Thymus (tissue), 11 donors: ENCODE results near the gene PRDX3. TPM values are rescaled to one million over a fixed set of nuclear protein-coding genes. Genes with fewer than 3 reads are reported as not detected.

Experiments used
- DNase-seq, 9 donors: peaks; one replicate each; pipeline ENCODE4 v3.0.0-alpha.2; 2013; ENCODE audit warnings: low spot score in 9 of 9, low read depth in 6 of 9, missing footprints in 1 of 9
- H3K27ac ChIP-seq, 2 donors: one replicate each; pipeline ENCODE4 v1.5.1; 2013; ENCODE audit warnings: control low read depth in 1 of 2, low read depth in 1 of 2, low read length in 1 of 2, mild to moderate bottlenecking in 1 of 2, moderate library complexity in 1 of 2
- H3K27me3 ChIP-seq, 2 donors: one replicate each; pipeline ENCODE4 v1.5.1; 2013; ENCODE audit warnings: low read length in 1 of 2; ENCODE audit not compliant: control insufficient read depth in 2 of 2, insufficient read depth in 1 of 2
- H3K36me3 ChIP-seq, 2 donors: one replicate each; pipeline ENCODE4 v1.5.1; 2013; ENCODE audit warnings: low read length in 1 of 2, mild to moderate bottlenecking in 1 of 2, moderate library complexity in 1 of 2; ENCODE audit not compliant: control insufficient read depth in 2 of 2, insufficient read depth in 2 of 2
- H3K4me1 ChIP-seq, 2 donors: one replicate each; pipeline ENCODE4 v1.5.1; 2013; ENCODE audit warnings: low read length in 2 of 2; ENCODE audit not compliant: control insufficient read depth in 2 of 2, insufficient read depth in 2 of 2
- H3K4me3 ChIP-seq, 2 donors: one replicate each; pipeline ENCODE4 v1.5.1; 2013; ENCODE audit warnings: low read length in 2 of 2, control low read depth in 1 of 2, mild to moderate bottlenecking in 1 of 2
- H3K9me3 ChIP-seq, 2 donors: one replicate each; pipeline ENCODE4 v1.5.1; 2013; ENCODE audit warnings: low read length in 1 of 2, mild to moderate bottlenecking in 1 of 2; ENCODE audit not compliant: control insufficient read depth in 2 of 2, insufficient read depth in 1 of 2
- WGBS: extraction: QIAGEN DNeasy Blood & Tissue Kit; methylation state at CpG from one replicate; pipeline ENCODE4 v1.1.7; 2013; 5-methylcytosine and 5-hydroxymethylcytosine counted together
- polyA plus RNA-seq: library from polyadenylated mRNA; stranded (reverse); fragments of 200-250 nt; gene quantifications from one replicate; pipeline ENCODE4 v1.2.3, GENCODE V29; 2013
- total RNA-seq: library from RNA; stranded (reverse); fragments of 120-200 nt; gene quantifications from one replicate; pipeline ENCODE4 v1.2.4, GENCODE V29; 2013
- donor health status: healthy.

Gene PRDX3
- total and polyA plus RNA-seq, 2 donors: 114 to 116 TPM

DNA sequence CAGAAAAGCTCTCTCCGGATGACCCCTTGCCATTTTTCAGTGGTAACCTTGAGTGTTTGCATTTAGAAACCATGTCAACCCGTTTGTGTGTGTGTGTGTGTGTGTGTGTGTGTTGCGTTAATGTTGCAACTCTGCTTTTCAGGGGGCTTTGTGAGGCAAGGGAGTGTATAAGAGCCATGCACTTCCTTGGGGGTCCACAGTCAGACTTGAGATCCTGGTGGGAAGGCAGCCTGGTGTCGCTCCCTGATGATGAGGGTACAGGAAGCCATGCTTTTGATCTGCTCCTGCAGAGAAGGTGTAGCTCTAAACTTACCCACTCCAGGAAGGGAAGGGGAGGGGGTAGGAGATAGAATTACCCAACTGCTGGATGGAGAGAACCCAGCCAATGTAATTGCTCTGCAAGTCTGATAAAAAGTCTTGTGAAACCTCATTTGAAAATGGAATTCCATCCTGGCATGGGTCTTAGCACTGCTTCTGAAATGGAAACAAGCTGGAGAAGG, 39.4 kb upstream of the PRDX3 start:
- Histone ChIP-seq H3K27me3 (no peaks in the 10 kb centered on the region), H3K9me3 (no peaks in the 10 kb centered on the region), H3K4me1 (peaks cover 5 to 44% of the 10 kb centered on the region in 2 donors), H3K27ac (no peak overlapping the region), H3K4me3 (no peak overlapping the region), H3K36me3 (no peaks in the 10 kb centered on the region)
- peak in 1 of 9 donors; percentile 57 for DNase-seq
- WGBS: 87% methylated on average over 4 of the region's 4 CpGs

DNA sequence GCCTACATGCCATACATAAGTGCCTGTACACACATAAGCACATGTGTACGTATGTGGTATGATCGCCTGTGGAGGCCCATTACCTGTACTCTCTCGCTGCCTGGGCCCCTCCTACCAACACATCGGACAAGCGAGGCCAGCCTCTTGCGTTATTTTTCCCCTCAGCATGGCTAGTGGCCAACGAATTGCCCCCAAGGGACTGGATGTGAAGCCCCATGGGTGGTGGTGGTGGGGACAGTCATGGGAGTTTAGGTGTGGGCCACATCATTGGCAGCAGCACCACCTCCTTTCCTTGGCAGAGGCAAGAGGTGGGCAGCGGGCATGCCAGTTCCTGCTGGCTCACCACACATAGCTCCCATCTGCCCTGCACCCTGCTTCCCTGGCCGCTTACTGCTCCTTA, 38.8 kb upstream of the PRDX3 start:
- peaks cover 8 to 44% of the 10 kb centered on the region in 2 donors for H3K4me1 ChIP-seq

DNA sequence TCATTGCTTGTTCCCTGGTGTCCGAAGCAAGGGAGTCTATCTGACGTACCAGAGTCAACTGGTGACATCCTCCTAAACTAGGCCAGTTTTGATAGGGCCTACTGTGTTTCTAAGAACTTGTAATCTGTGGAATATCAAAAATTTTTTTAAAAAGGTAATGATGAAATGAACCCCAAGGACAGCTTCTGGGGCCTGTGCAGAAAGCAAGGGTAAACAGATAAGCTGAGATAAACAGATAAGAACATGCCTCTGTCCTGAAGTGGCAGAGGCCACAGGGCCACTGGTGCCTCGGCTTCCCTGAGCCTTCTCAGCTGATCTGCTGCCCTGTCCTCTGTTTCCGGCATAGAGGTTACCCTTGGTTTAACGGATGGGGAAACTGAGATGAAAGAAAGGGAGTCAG, 37.5 kb upstream of the PRDX3 start:
- no peak for DNase-seq
- Histone ChIP-seq H3K36me3 (peaks cover 0 to 3% of the 10 kb centered on the region in 2 donors), H3K9me3 (no peaks in the 10 kb centered on the region), H3K4me3 (no peak overlapping the region), H3K27me3 (no peaks in the 10 kb centered on the region), H3K4me1 (peaks cover 20 to 55% of the 10 kb centered on the region in 2 donors), H3K27ac (no peak overlapping the region)
- 97% methylated on average over 5 of the region's 5 CpGs for WGBS

More for the DNA sequence above, 38.8 kb upstream of the PRDX3 start:
- WGBS: 96% methylated on average over 9 of the region's 9 CpGs
- Histone ChIP-seq H3K27me3 (no peaks in the 10 kb centered on the region), H3K27ac (no peak overlapping the region), H3K4me3 (no peak overlapping the region), H3K9me3 (no peaks in the 10 kb centered on the region), H3K36me3 (peaks cover 0 to 3% of the 10 kb centered on the region in 2 donors)
- no peak for DNase-seq

DNA sequence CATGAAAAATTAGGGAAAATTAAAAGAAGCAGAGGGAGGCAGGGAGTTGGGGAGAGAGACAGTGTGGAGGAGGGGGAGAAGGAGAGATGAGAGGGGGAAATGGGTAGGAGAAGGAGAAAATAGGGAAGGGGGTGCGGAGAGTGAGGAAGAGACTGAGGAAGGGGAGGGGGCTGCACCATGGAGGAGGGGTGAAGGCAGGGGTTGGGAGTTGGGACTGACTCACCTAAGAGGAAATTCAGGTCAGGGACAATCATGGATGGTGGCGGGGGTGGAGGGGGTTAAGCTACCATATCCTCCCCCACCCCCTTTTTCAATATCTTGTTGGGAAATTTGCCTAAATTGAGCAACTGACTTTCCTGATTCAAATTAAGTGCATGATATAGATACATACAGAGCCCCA, 36.8 kb upstream of the PRDX3 start:
- Histone ChIP-seq H3K27ac (no peak overlapping the region), H3K36me3 (peaks cover 0 to 3% of the 10 kb centered on the region in 2 donors), H3K4me1 (peaks cover 21 to 55% of the 10 kb centered on the region in 2 donors), H3K4me3 (no peak overlapping the region), H3K9me3 (no peaks in the 10 kb centered on the region), H3K27me3 (no peaks in the 10 kb centered on the region)
- no peak for DNase-seq
- WGBS: 96% methylated on average over 2 of the region's 2 CpGs

DNA sequence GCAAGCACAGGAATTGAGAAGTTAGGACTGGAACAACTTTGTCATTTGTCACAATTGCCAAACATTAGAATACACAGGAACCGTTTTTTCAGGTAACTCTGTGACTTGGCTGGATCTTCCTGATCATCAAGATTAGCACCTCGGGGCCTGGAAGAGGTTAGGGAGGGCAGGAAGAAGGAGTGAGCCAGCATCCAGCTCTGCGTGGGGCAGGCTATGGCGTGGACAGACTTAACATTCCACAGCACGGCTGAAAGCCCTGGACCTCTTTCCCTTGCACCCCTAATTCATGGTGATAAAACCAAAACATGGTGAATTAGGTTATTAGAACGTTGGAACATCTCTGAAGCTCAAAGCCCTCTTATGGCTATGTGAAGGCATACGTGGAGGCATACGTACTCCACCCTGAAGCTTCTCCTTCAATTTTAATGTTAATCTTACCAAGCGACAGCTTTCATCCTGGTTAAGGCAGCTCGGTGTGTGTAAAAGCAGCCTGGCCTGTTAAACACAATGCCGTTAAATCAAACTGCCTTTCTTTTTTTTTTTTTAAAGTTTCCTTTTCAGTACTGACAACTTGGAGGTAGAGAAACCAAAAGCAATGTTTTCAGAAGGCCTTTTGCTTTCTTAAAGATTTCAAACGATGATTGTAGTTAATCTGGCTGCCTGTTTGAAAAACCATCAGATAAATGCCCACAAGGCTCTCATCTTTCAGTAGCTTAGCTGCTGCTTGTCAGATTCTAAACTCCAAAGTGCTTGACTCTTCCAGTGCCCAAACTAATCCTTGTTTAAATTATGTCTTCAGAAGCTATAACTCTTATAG, 33.2 kb upstream of the PRDX3 start:
- H3K4me3 ChIP-seq: peak overlapping the region; percentile 0 to 2
- peak in 5 of 9 donors; percentile 30 to 75 (median 53) for DNase-seq
- peak overlapping the region; percentile 84 to 91 for H3K27ac ChIP-seq
- H3K27me3 ChIP-seq: no peaks in the 10 kb centered on the region
- H3K36me3 ChIP-seq: peaks cover 0 to 3% of the 10 kb centered on the region in 2 donors
- H3K9me3 ChIP-seq: no peaks in the 10 kb centered on the region
- H3K4me1 ChIP-seq: peaks cover 33 to 60% of the 10 kb centered on the region in 2 donors
- 20% methylated on average over 12 of the region's 12 CpGs for WGBS

DNA sequence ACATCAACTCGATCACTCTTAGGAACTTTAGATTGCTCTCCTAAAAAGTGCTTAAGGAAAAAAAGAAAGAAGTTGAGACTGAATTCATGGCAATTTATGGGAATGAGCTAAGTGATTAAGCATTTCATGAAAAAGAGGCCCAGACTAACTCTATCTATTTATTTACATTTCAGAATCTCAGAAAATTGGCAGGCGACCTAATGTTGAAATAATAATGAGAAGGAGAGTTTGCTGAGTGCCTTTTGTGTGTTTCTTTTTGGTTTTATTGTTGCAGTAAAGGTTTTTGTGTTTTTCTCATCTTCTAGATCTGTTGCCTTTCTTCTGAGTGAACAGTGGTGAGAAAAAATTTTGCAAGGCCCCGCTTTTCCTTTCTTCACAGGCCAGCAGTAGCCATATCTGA, 32.6 kb upstream of the PRDX3 start:
- 87% methylated on average over 3 of the region's 3 CpGs for WGBS
- no peak overlapping the region for H3K4me3 ChIP-seq
- H3K27ac ChIP-seq: peak overlapping the region; percentile 84 to 91
- H3K36me3 ChIP-seq: peaks cover 0 to 3% of the 10 kb centered on the region in 2 donors
- H3K4me1 ChIP-seq: peaks cover 33 to 64% of the 10 kb centered on the region in 2 donors
- H3K27me3 ChIP-seq: no peaks in the 10 kb centered on the region
- no peak for DNase-seq
- peaks cover 0 to 5% of the 10 kb centered on the region in 2 donors for H3K9me3 ChIP-seq

DNA sequence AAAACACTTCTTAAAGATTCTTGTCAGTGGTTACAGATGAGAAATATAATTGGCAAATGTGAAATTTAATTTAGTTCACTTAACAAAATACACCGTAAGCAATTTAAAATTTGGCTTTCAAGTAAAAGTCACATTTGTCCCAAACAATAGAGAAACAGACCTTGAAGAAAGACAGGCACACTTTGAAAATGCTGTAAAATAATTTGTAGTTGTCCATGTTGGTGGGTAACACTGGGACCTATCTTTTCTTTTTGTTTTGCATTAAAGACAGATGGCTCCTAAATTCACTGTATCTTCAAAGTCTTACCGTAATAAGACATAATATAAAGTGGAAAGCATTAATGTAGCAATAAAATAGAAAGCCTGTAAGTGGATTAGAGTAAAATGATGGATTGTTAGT, 32.0 kb upstream of the PRDX3 start:
- Histone ChIP-seq H3K27ac (no peak overlapping the region), H3K4me3 (no peak overlapping the region), H3K4me1 (peaks cover 33 to 65% of the 10 kb centered on the region in 2 donors), H3K36me3 (peaks cover 0 to 3% of the 10 kb centered on the region in 2 donors), H3K27me3 (no peaks in the 10 kb centered on the region), H3K9me3 (peaks cover 0 to 6% of the 10 kb centered on the region in 2 donors)
- DNase-seq: no peak
- WGBS: 97% methylated on average over 2 of the region's 2 CpGs

DNA sequence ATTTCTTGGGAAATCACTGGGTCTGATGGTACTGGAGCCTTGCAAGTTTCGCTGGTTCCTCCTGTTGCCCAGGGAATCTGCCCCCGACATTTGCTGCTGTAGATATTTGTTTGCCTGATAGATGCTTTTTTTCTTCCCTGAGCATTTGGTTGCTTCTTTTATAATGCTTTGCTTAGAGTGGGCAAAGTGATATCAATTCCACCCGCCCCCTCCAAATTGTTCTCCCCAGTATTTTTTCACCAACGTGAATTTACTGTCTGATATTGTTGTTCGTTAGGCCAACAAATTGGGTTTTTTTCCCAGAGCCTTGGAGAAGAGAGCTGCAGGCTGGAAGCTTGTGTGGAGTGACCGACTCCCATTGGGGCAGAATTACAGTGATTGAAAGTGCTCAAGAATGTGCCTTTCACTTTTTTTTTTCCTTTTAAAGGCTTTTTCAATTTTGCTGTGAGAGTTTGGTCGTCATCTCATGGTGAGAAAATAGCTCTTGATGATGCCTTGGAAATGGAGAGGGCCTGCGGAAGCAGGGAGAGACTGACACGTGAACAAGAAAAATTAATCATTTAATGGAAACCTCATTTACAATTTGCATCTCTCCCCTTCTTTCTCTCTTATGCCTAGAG, 31.2 kb upstream of the PRDX3 start:
- WGBS: 65% methylated on average over 9 of the region's 9 CpGs
- Histone ChIP-seq H3K9me3 (peaks cover 0 to 6% of the 10 kb centered on the region in 2 donors), H3K27ac (peak overlapping the region in 1 of 2 donors; percentile 83), H3K4me3 (peak overlapping the region; percentile 66 to 73), H3K4me1 (peaks cover 33 to 61% of the 10 kb centered on the region in 2 donors), H3K27me3 (no peaks in the 10 kb centered on the region), H3K36me3 (peaks cover 0 to 3% of the 10 kb centered on the region in 2 donors)
- no peak for DNase-seq
